GM19025 (cell line): Measurements from ENCODE around the gene LIN7A.

Experiments used
- ATAC-seq: cut with Tn5 transposase; IDR thresholded peaks from one replicate; pipeline ENCODE4 v1.9.1; 2021; ENCODE audit warnings: mild to moderate bottlenecking, low read depth, moderate library complexity; ENCODE audit not compliant: unreplicated experiment

LIN7A gene

DNA sequence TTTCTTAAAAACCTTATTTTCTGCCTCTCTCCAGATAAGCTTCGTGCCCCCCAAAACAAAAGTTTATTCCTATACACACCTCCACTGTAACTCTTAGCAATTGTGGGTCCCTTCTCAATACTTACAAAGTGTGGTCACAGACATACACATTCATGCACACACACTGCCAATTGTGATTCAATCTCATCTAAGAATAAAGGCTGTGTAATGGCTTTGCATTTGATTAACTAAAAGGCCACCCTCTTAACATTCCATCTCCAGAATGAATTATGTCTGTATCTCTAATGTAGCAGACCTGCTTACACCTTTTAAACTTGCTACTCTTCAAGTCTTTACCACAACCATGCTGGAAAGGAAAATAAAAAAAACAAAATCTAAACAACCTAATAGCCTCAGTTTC lies 171.5 kb downstream of the LIN7A start:
- ATAC-seq = no peak

DNA sequence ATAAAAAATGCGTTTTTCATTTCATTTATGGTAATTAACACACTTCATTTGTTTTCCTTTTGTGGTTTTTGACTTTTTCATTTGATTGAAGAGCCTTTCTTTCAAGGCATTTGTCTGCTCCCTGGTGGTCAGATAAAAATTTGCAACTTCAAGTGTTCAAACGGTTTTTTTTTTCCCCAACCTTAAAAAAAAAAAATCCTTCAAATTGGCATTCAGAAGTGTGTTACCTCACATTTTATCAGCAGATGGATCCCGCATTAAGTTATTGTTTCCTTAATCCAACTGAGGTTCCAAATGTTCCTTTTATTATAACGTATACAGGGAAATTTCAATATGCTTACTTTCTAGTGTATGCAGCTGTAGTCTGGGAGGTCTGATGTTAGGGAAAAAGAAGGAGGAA lies 173.9 kb downstream of the LIN7A start:
- ATAC-seq = no peak

DNA sequence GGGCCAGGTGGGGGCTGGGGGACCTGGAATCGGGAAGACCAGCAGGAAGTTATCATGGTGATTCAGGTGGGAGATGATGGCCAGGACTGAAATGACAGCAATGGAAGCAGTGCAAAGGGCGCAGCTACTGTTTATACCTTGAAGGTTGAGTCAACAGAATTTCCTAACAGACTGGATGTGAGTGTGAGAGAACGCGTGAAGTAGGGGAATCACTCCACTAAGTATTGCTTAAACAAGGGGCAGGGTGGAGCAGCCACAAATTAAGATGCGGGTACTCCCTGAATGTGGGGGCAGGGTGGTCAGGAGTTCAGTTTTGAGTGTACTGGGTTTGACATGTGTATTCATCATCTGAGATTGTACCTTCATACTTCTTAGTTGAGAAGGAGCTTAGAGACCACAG lies 175.9 kb downstream of the LIN7A start:
- no peak for ATAC-seq

- no peak for ATAC-seq
Measured at GRCh38 chr12:80756875-80757274, 180.9 kb downstream of the LIN7A start.

- ATAC-seq = no peak
Measured at GRCh38 chr12:80754274-80754673, 183.5 kb downstream of the LIN7A start.

GRCh38 chr12:80752464-80752863 lies 185.3 kb downstream of the LIN7A start:
- no peak for ATAC-seq

- no peak for ATAC-seq
Measured at GRCh38 chr12:80749456-80749855, 188.3 kb downstream of the LIN7A start.

DNA sequence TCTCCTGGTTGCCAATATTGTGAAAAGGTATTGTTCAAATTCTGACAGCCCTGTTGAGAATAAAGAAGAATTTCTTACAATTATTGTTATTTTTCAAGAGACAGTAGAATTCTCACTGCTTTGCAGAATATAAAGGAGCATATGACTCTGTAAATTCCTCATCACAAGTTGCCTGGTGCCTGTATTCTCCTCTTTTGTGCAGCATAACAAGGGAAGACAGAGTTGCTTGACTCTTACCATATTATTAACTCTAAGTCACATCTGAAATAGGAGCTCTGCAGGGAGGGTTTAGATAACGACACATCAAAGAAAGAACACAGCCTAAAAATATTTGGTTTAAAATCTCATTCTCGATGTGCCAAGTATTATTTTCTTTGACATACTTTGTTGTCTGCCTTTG lies 189.9 kb downstream of the LIN7A start:
- no peak for ATAC-seq

GRCh38 chr12:80745851-80746505 lies 191.8 kb downstream of the LIN7A start:
- no peak for ATAC-seq
